Panc1 (cell line): ENCODE results near the gene ITGA8. TPM values are rescaled to one million over a fixed set of nuclear protein-coding genes. Genes with fewer than 3 reads are reported as not detected.

Experiments used
- ATAC-seq: fragments of 200-7000 bp; cut with Tn5 transposase; 2 replicates; pipeline ENCODE4 v1.9.1; 2020; ENCODE audit warnings: mild to moderate bottlenecking, moderate library complexity
- Bru-seq: library from RNA; stranded (reverse); fragments of 400-500 nt; gene quantifications from one replicate; lab custom pipeline; 2021; lab: Mats Ljungman, UMichigan
- BruChase-seq, 2 experiments: library from RNA; stranded (reverse); fragments of 400-500 nt; gene quantifications; one replicate each; lab custom pipeline; 2021; lab: Mats Ljungman, UMichigan
- BruUV-seq: library from RNA; stranded (reverse); fragments of 400-500 nt; replicated peaks from 2 replicates; lab custom pipeline; 2021; lab: Mats Ljungman, UMichigan
- CTCF ChIA-PET: fragments of 300-600 bp; sonication (Branson Sonifier 250); formaldehyde crosslinking; loops from one replicate; lab custom pipeline; 2022; ENCODE audit warnings: antibody characterized with exemption; lab: Charles Lee
- POLR2A ChIA-PET: fragments of 300-600 bp; sonication (Branson Sonifier 250); formaldehyde crosslinking; loops from one replicate; lab custom pipeline; 2022; ENCODE audit warnings: antibody characterized with exemption; lab: Charles Lee
- DNase-seq: peaks from one replicate; pipeline ENCODE4 v3.0.0-alpha.2; 2010; ENCODE audit warnings: low read depth, low spot score
- H3K27ac ChIP-seq: 2 replicates; pipeline ENCODE4 v1.5.1; 2011; ENCODE audit warnings: mild to moderate bottlenecking, low read length, inconsistent platforms
- H3K27me3 ChIP-seq: fragments of 200-500 bp; sonication (Bioruptor generic); 2 replicates; pipeline ENCODE4 v1.6.0; 2014; ENCODE audit warnings: low read length, inconsistent platforms; ENCODE audit not compliant: control insufficient read depth, insufficient read depth
- H3K36me3 ChIP-seq: fragments of 200-500 bp; sonication (Bioruptor generic); 2 replicates; pipeline ENCODE4 v1.5.1; 2014; ENCODE audit warnings: inconsistent platforms, mild to moderate bottlenecking, low read length, moderate library complexity; ENCODE audit not compliant: control insufficient read depth, insufficient read depth
- H3K4me1 ChIP-seq: 2 replicates; pipeline ENCODE4 v1.5.1; 2011; ENCODE audit warnings: inconsistent platforms, mild to moderate bottlenecking, low read length, moderate library complexity; ENCODE audit not compliant: control insufficient read depth, insufficient read depth
- H3K4me3 ChIP-seq, 2 experiments: 2 replicates each; pipeline ENCODE4 v1.5.1; 2011 to 2012; ENCODE audit warnings: low read depth in 2 of 2, low read length in 2 of 2, mild to moderate bottlenecking in 2 of 2, inconsistent platforms in 1 of 2, moderate library complexity in 1 of 2
- H3K9me3 ChIP-seq: fragments of 200-500 bp; sonication (Bioruptor generic); 2 replicates; pipeline ENCODE4 v1.5.1; 2014; ENCODE audit warnings: low read depth, mild to moderate bottlenecking, inconsistent platforms, low read length, moderate library complexity; ENCODE audit not compliant: control insufficient read depth, insufficient read depth
- CTCF ChIP-seq: fragments of 450-650 bp; IDR thresholded peaks from 2 replicates; pipeline ENCODE4 v1.5.1; 2017; ENCODE audit warnings: mild to moderate bottlenecking
- POLR2AphosphoS5 ChIP-seq: IDR thresholded peaks from 2 replicates; pipeline ENCODE4 v1.6.1; 2012; ENCODE audit warnings: mild to moderate bottlenecking, low read depth, low read length, moderate library complexity
- REST ChIP-seq, 2 experiments: IDR thresholded peaks; 2 replicates each; pipeline ENCODE4 v1.6.1; 2011 to 2012; ENCODE audit warnings: low read depth in 2 of 2, control low read depth in 1 of 2, low read length in 1 of 2, mild to moderate bottlenecking in 1 of 2, moderate library complexity in 1 of 2; ENCODE audit not compliant: insufficient read depth in 1 of 2
- SIN3A ChIP-seq: IDR thresholded peaks from 2 replicates; pipeline ENCODE4 v1.6.1; 2012; ENCODE audit warnings: low read depth, mild to moderate bottlenecking, low read length, moderate library complexity, borderline replicate concordance; ENCODE audit not compliant: insufficient read depth
- TCF7L2 ChIP-seq: IDR thresholded peaks from 2 replicates; pipeline ENCODE4 v1.6.1; 2011; ENCODE audit warnings: mild to moderate bottlenecking, low read depth, low read length, inconsistent platforms
- in situ Hi-C: cut with HindIII; loops from 2 replicates; pipeline ENCODE4 v1.10.0; 2016; ENCODE audit warnings: low sequenced_read_pairs, low pct_unique_long_range_greater_than_20kb
- intact Hi-C: fragments of 100-400 bp; cut with micrococcal nuclease; formaldehyde crosslinking; loops from one replicate; pipeline ENCODE4 v1.10.0; 2022; ENCODE audit not compliant: unreplicated experiment
- long read RNA-seq: library from polyadenylated mRNA; unstranded; transcript quantifications from one replicate; pipeline ENCODE4 v2.0.0, GENCODE V29; 2021; ENCODE audit not compliant: unreplicated experiment
- polyA plus RNA-seq: library from polyadenylated mRNA; unstranded; fragments of >200 nt; gene quantifications from one replicate; pipeline ENCODE4 v1.2.1, GENCODE V29; 2012; ENCODE audit warnings: missing spikeins; ENCODE audit not compliant: insufficient read length
- total RNA-seq: library from RNA; stranded (reverse); gene quantifications from one replicate; pipeline ENCODE4 v1.2.1, GENCODE V29; 2021; ENCODE audit not compliant: unreplicated experiment

The ITGA8 gene
- total RNA-seq (0.18 TPM), Bru-seq, nascent RNA (percentile 4 among the genes with signal in this experiment), BruChase-seq, experiment 1, labeled RNA remaining after a 2-hour chase (percentile 2 among the genes with signal in this experiment), BruChase-seq, experiment 2, labeled RNA remaining after a 6-hour chase (percentile 6 among the genes with signal in this experiment)
- polyA plus RNA-seq, result 0.06 TPM
- long read RNA-seq, result 0 reads

- TF ChIP-seq SIN3A (no peak), REST (IDR thresholded peaks at IDR 0.05; ENCODE audit: insufficient read depth in 1 of 2, low read depth in 2 of 2, low read length in 1 of 2) (no peak), CTCF (peak; percentile 37)
- POLR2A ChIA-PET, result no interaction called here
- no TSS peak for BruUV-seq
- ATAC-seq, result 0 out of 2 replicates have a peak, but pooled peaks have one; percentile 51
- CTCF ChIA-PET, result interaction anchor here (0.6 to 0.7 kb wide), 2 partner anchors 284 to 1133 kb away, joined by 3 to 4 read pairs; no protein-coding TSS in a partner anchor
- H3K9me3 ChIP-seq, result no peaks in the 10 kb centered on the region
- intact Hi-C loops (no loop called here), in situ Hi-C loops (no loop called here)
- no peaks in the 10 kb centered on the region for H3K36me3 ChIP-seq
- peaks cover 5% of the 10 kb centered on the region for H3K27me3 ChIP-seq
- H3K27ac ChIP-seq, result no peak within 1 kb of the TSS
- no peaks in the 10 kb centered on the region for H3K4me1 ChIP-seq
- DNase-seq, result no peak
- H3K4me3 ChIP-seq, result no peak within 1 kb of the TSS
Observed at GRCh38 chr10:15719899-15720634, at the start of gene ITGA8. Gene ITGA8, minus strand, starts transcription at chr10:15719922. Its CDS starts 151 bp downstream, at chr10:15719771.

DNA sequence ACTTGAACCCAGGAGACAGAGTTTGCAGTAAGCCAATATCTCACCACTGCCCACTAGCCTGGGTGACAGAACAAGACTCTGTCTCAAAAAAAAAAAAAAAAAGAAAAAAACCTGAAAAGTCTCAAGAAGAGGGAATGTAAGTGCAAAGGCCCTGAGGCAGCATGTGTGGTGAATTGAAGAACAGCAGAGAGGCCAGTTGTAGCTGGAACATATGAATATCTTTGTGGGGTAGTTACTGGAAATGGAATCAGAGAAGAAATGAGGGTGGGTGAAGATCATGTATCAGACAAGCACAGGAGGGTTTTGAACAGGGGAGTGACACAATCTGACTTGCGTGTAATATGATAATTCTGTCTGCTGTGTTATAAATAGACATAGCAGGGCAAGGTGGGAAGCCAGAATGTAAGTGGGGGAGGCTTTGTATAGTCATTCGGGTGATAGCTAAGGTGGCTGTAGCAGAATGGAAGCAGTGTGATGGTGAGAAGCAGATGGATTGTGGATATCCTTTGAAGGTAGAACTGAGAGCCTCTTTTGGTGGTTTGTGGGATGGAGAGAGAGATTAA lies 45.3 kb upstream of the ITGA8 start:
- H3K27me3 ChIP-seq, result no peaks in the 10 kb centered on the region; the same call in 1 of the 2 replicates
- intact Hi-C loops (no loop called here), in situ Hi-C loops (no loop called here)
- no peak overlapping the region for H3K27ac ChIP-seq
- ChIA-PET CTCF (no interaction called here), POLR2A (no interaction called here)
- no peak overlapping the region for H3K4me3 ChIP-seq
- DNase-seq, result no peak
- BruUV-seq, result no TSS peak
- H3K4me1 ChIP-seq, result no peaks in the 10 kb centered on the region
- TF ChIP-seq TCF7L2 (no peak), SIN3A (no peak), REST (IDR thresholded peaks at IDR 0.05; ENCODE audit: insufficient read depth in 1 of 2, low read depth in 2 of 2, low read length in 1 of 2) (no peak), CTCF (no peak), POLR2AphosphoS5 (no peak)
- no peaks in the 10 kb centered on the region for H3K36me3 ChIP-seq
- no peak for ATAC-seq
- H3K9me3 ChIP-seq, result no peaks in the 10 kb centered on the region
